H9 (cell line): ENCODE results near the gene OGA. TPM values are rescaled to one million over a fixed set of nuclear protein-coding genes. Genes with fewer than 3 reads are reported as not detected.

Source experiments
- DNase-seq: peaks from one replicate; pipeline ENCODE4 v3.0.0-alpha.2; 2017
- H2AFZ ChIP-seq: one replicate; pipeline ENCODE4 v1.6.1; 2013; ENCODE audit warnings: mild to moderate bottlenecking, low read length, control low read depth, moderate library complexity
- H2AK5ac ChIP-seq: 2 replicates; pipeline ENCODE4 v1.6.1; 2013; ENCODE audit warnings: low read length, control low read depth, mixed read lengths; ENCODE audit not compliant: insufficient read length
- H2BK120ac ChIP-seq: one replicate; pipeline ENCODE4 v1.6.1; 2013; ENCODE audit warnings: low read depth, mild to moderate bottlenecking, low read length, control low read depth, inconsistent platforms; ENCODE audit not compliant: poor library complexity, severe bottlenecking
- H2BK12ac ChIP-seq: 2 replicates; pipeline ENCODE4 v1.6.1; 2013; ENCODE audit warnings: low read length, control low read depth, mixed read lengths, low read depth; ENCODE audit not compliant: insufficient read length
- H2BK15ac ChIP-seq: 2 replicates; pipeline ENCODE4 v1.6.1; 2013; ENCODE audit warnings: low read depth, low read length, control low read depth
- H2BK20ac ChIP-seq: one replicate; pipeline ENCODE4 v1.6.1; 2013; ENCODE audit warnings: low read depth, mild to moderate bottlenecking, low read length, control low read depth, inconsistent platforms; ENCODE audit not compliant: poor library complexity, severe bottlenecking
- H2BK5ac ChIP-seq: 2 replicates; pipeline ENCODE4 v1.6.1; 2013; ENCODE audit warnings: low read length, control low read depth, mixed read lengths; ENCODE audit not compliant: insufficient read length
- H3K14ac ChIP-seq: 2 replicates; pipeline ENCODE4 v1.6.1; 2013; ENCODE audit warnings: low read length, control low read depth; ENCODE audit not compliant: insufficient read depth
- H3K18ac ChIP-seq: 2 replicates; pipeline ENCODE4 v1.6.1; 2013; ENCODE audit warnings: low read depth, mild to moderate bottlenecking, mixed read lengths, low read length, control low read depth; ENCODE audit not compliant: insufficient read length
- H3K23ac ChIP-seq: 2 replicates; pipeline ENCODE4 v1.6.1; 2013; ENCODE audit warnings: low read length, control low read depth, mixed read lengths, low read depth; ENCODE audit not compliant: insufficient read length
- H3K23me2 ChIP-seq: 2 replicates; pipeline ENCODE4 v1.6.1; 2013; ENCODE audit warnings: low read depth, mild to moderate bottlenecking, mixed read lengths, low read length, control low read depth; ENCODE audit not compliant: insufficient read length, poor library complexity, severe bottlenecking
- H3K27ac ChIP-seq: 2 replicates; pipeline ENCODE4 v1.5.1; 2013; ENCODE audit warnings: low read length, control low read depth, mixed read lengths, low read depth; ENCODE audit not compliant: insufficient read length
- H3K27me3 ChIP-seq: 2 replicates; pipeline ENCODE4 v1.6.1; 2013; ENCODE audit warnings: low read length, control low read depth, inconsistent platforms; ENCODE audit not compliant: insufficient read depth
- H3K4ac ChIP-seq: 2 replicates; pipeline ENCODE4 v1.6.1; 2013; ENCODE audit warnings: low read depth, mild to moderate bottlenecking, control low read depth, inconsistent platforms, low read length, moderate library complexity
- H3K4me1 ChIP-seq: 2 replicates; pipeline ENCODE4 v1.6.1; 2013; ENCODE audit warnings: low read length, control low read depth, inconsistent platforms; ENCODE audit not compliant: insufficient read depth
- H3K4me2 ChIP-seq: 2 replicates; pipeline ENCODE4 v1.6.1; 2013; ENCODE audit warnings: low read length, control low read depth, mixed read lengths; ENCODE audit not compliant: insufficient read length, insufficient read depth
- H3K56ac ChIP-seq: 2 replicates; pipeline ENCODE4 v1.6.1; 2013; ENCODE audit warnings: low read depth, mild to moderate bottlenecking, mixed read lengths, low read length, control low read depth; ENCODE audit not compliant: insufficient read length
- H3K79me1 ChIP-seq: 2 replicates; pipeline ENCODE4 v1.6.1; 2013; ENCODE audit warnings: low read depth, mild to moderate bottlenecking, moderate library complexity, low read length, control low read depth, inconsistent platforms; ENCODE audit not compliant: insufficient read depth, poor library complexity, severe bottlenecking
- H3K79me2 ChIP-seq: 2 replicates; pipeline ENCODE4 v1.6.1; 2013; ENCODE audit warnings: low read length, control low read depth, inconsistent platforms; ENCODE audit not compliant: insufficient read depth
- H3K9ac ChIP-seq: 2 replicates; pipeline ENCODE4 v1.6.1; 2013; ENCODE audit warnings: low read length, control low read depth, mixed read lengths; ENCODE audit not compliant: insufficient read length; ENCODE audit errors: extremely low read depth
- H3K9me3 ChIP-seq: one replicate; pipeline ENCODE4 v1.6.1; 2013; ENCODE audit warnings: low read depth, low read length, inconsistent platforms; ENCODE audit not compliant: control insufficient read depth
- H3T11ph ChIP-seq: one replicate; pipeline ENCODE4 v1.6.1; 2013; ENCODE audit warnings: mild to moderate bottlenecking, low read length, control low read depth, inconsistent platforms
- H4K20me1 ChIP-seq: one replicate; pipeline ENCODE4 v1.6.1; 2013; ENCODE audit not compliant: control insufficient read depth, insufficient read length, insufficient read depth
- H4K5ac ChIP-seq: 2 replicates; pipeline ENCODE4 v1.6.1; 2013; ENCODE audit warnings: low read depth, mild to moderate bottlenecking, mixed read lengths, low read length, control low read depth; ENCODE audit not compliant: insufficient read length
- H4K8ac ChIP-seq: replicated peaks from 2 replicates; pipeline ENCODE4 v1.6.1; 2013; ENCODE audit warnings: low read length, control low read depth, mixed read lengths, low read depth; ENCODE audit not compliant: insufficient read length
- H4K91ac ChIP-seq: 2 replicates; pipeline ENCODE4 v1.6.1; 2013; ENCODE audit warnings: low read depth, mild to moderate bottlenecking, moderate library complexity, mixed read lengths, low read length, control low read depth; ENCODE audit not compliant: insufficient read length
- H3K27ac Mint-ChIP-seq, 3 experiments: 2 replicates in 2 of 3; 3 replicates in 1 of 3; pipeline ENCODE4 v1.8.0; 2020 to 2021; ENCODE audit warnings: mixed read lengths in 3 of 3, mild to moderate bottlenecking in 1 of 3, moderate library complexity in 1 of 3
- H3K27me3 Mint-ChIP-seq: 2 replicates; pipeline ENCODE4 v1.8.0; 2021; ENCODE audit warnings: low read depth, mild to moderate bottlenecking, moderate library complexity, mixed read lengths
- H3K36me3 Mint-ChIP-seq, 3 experiments: 2 replicates in 2 of 3; 3 replicates in 1 of 3; pipeline ENCODE4 v1.8.0; 2020 to 2021; ENCODE audit warnings: low read depth in 3 of 3, mixed read lengths in 3 of 3; ENCODE audit not compliant: insufficient read depth in 1 of 3
- H3K4me1 Mint-ChIP-seq, 2 experiments: 2 replicates each; pipeline ENCODE4 v1.8.0; 2020; ENCODE audit warnings: mixed read lengths in 2 of 2
- H3K4me3 Mint-ChIP-seq, 2 experiments: 2 replicates in 1 of 2; 3 replicates in 1 of 2; pipeline ENCODE4 v1.8.0; 2020 to 2021; ENCODE audit warnings: mild to moderate bottlenecking in 2 of 2, mixed read lengths in 2 of 2, moderate library complexity in 1 of 2
- H3K9me3 Mint-ChIP-seq, 2 experiments: 2 replicates in 1 of 2; 3 replicates in 1 of 2; pipeline ENCODE4 v1.8.0; 2020; ENCODE audit warnings: mild to moderate bottlenecking in 2 of 2, mixed read lengths in 2 of 2, moderate library complexity in 1 of 2
- WGBS: extraction: QIAGEN DNeasy Blood & Tissue Kit; methylation state at CpG from one replicate; pipeline ENCODE4 v1.1.7; 2013; ENCODE audit warnings: missing lambda C conversion rate, low lambda C conversion rate, mixed read lengths; ENCODE audit not compliant: insufficient read length; ENCODE audit errors: extremely low coverage; 5-methylcytosine and 5-hydroxymethylcytosine counted together
- total RNA-seq: library from RNA; stranded (reverse); gene quantifications from 2 replicates; pipeline ENCODE4 v1.2.1, GENCODE V29; 2021
- TF ChIP-seq, protein P1 (sequence below): fragments of 200-600 bp; sonication (generic); conservative IDR thresholded peaks from 3 replicates; pipeline ENCODE4 v1.8.0; 2021; ENCODE audit warnings: antibody characterized with exemption, mild to moderate bottlenecking

OGA gene
- total RNA-seq, 1 experiment from 2014 or later = 125 TPM

DNA sequence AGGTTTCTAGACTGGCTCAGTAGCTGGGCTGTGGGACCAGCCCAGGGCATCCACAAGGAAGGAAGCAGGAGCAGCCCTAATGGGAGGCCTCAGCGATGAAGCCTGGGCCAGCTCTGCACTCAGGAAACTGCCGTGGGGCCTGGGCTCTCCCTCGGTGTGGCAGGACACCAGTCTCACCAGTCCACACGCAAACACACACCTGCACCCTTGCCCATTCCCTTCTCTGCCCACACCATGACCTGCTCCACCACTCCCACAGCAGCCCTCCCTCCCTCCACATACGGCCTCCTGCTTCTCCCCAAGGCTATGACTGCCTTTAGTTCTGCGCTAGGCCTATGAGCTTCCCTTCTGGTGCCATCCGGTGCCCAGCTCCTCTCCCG lies 49.5 kb downstream of the OGA start:
- Histone ChIP-seq H3K4me1 (peaks cover 7% of the 10 kb centered on the region; the same call in 1 of the 2 replicates), H2BK20ac (no peak overlapping the region), H2BK15ac (no peak overlapping the region), H3K56ac (no peak overlapping the region), H2BK5ac (no peak overlapping the region), H2BK120ac (no peak overlapping the region), H3K27me3 (peaks cover 15% of the 10 kb centered on the region; the same call in 1 of the 2 replicates), H3K4me2 (no peak overlapping the region), H3K4ac (no peak overlapping the region), H3K23me2 (peaks cover 3% of the 10 kb centered on the region), H3K9ac (no peak overlapping the region), H4K5ac (no peak overlapping the region), H3K79me2 (no peaks in the 10 kb centered on the region), H4K20me1 (no peaks in the 10 kb centered on the region), H3K79me1 (no peaks in the 10 kb centered on the region), H4K8ac (no peak overlapping the region), H2AFZ (no peak overlapping the region), H4K91ac (no peak overlapping the region), H3K23ac (no peak overlapping the region), H3K9me3 (no peaks in the 10 kb centered on the region), H2BK12ac (no peak overlapping the region), H3K27ac (no peak overlapping the region), H3K18ac (no peak overlapping the region), H3K14ac (no peak overlapping the region), H2AK5ac (no peak overlapping the region), H3T11ph (no peak overlapping the region)
- Mint-ChIP-seq H3K27ac (no peak overlapping the region), H3K4me1 (peaks cover 26 to 35% of the 10 kb centered on the region in 2 experiments), H3K9me3 (no peaks in the 10 kb centered on the region), H3K4me3 (no peak overlapping the region), H3K27me3 (peaks cover 39% of the 10 kb centered on the region), H3K36me3 (peaks cover 0 to 5% (median 0%) of the 10 kb centered on the region in 3 experiments; a peak in 3 of 7 replicates)
- no CpG with 5 or more reads among the region's 8 CpGs for whole genome bisulfite sequencing
- no peak for DNase-seq
- TF ChIP-seq, protein P1, sequence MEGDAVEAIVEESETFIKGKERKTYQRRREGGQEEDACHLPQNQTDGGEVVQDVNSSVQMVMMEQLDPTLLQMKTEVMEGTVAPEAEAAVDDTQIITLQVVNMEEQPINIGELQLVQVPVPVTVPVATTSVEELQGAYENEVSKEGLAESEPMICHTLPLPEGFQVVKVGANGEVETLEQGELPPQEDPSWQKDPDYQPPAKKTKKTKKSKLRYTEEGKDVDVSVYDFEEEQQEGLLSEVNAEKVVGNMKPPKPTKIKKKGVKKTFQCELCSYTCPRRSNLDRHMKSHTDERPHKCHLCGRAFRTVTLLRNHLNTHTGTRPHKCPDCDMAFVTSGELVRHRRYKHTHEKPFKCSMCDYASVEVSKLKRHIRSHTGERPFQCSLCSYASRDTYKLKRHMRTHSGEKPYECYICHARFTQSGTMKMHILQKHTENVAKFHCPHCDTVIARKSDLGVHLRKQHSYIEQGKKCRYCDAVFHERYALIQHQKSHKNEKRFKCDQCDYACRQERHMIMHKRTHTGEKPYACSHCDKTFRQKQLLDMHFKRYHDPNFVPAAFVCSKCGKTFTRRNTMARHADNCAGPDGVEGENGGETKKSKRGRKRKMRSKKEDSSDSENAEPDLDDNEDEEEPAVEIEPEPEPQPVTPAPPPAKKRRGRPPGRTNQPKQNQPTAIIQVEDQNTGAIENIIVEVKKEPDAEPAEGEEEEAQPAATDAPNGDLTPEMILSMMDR = no peak
